A549 (cell line): ENCODE results near the gene ZNF324. TPM values are rescaled to one million over a fixed set of nuclear protein-coding genes. Genes with fewer than 3 reads are reported as not detected.

Experiments
- ATAC-seq, 2 experiments: fragments of 200-7000 bp in 1 of 2; fragments of >200 bp in 1 of 2; cut with Nextera tagmentation in 1 of 2; cut with Tn5 transposase in 1 of 2; 3 replicates each; pipeline versions ENCODE4 v1.8.0 to v1.9.1; 2018 to 2020; ENCODE audit warnings: mild to moderate bottlenecking in 1 of 2, moderate library complexity in 1 of 2
- CTCF ChIA-PET: fragments of 300-600 bp; sonication (Branson Sonifier 250); formaldehyde crosslinking; extraction: SDS; loops from one replicate; lab custom pipeline; 2021; ENCODE audit warnings: antibody characterized with exemption, inconsistent platforms; lab: Yijun Ruan, JAX
- POLR2A ChIA-PET: fragments of 350-600 bp; formaldehyde crosslinking; extraction: SDS; loops from one replicate; lab custom pipeline; 2021; ENCODE audit warnings: antibody characterized with exemption, inconsistent platforms; lab: Yijun Ruan, JAX
- DNase-seq, 2 experiments: peaks; one replicate each; pipeline versions ENCODE4 v3.0.0 to v3.0.0-alpha.2; 2011 to 2016; ENCODE audit warnings: low read depth in 1 of 2, low spot score in 1 of 2
- FAIRE-seq: peaks from 2 replicates; lab custom pipeline; 2011; peaks lifted over from hg19 to GRCh38; lab: Jason Lieb, UNC
- H3K27ac ChIP-seq, 2 experiments: fragments of >200 bp; sonication (Bioruptor Twin); formaldehyde crosslinking; 3 replicates each; pipeline ENCODE4 v1.5.1; 2016 to 2017
- H3K4me1 ChIP-seq: fragments of >200 bp; sonication (Bioruptor Twin); formaldehyde crosslinking; 3 replicates; pipeline ENCODE4 v1.6.1; 2016
- H3K4me2 ChIP-seq: fragments of >200 bp; sonication (Bioruptor Twin); formaldehyde crosslinking; 3 replicates; pipeline ENCODE4 v1.6.1; 2016
- H3K4me3 ChIP-seq: fragments of >200 bp; sonication (Bioruptor Twin); formaldehyde crosslinking; 3 replicates; pipeline ENCODE4 v1.5.1; 2016
- H3K9me3 ChIP-seq: fragments of >200 bp; sonication (Bioruptor Twin); formaldehyde crosslinking; 3 replicates; pipeline ENCODE4 v1.6.1; 2016
- BCL3 ChIP-seq: fragments of >200 bp; sonication (Bioruptor Twin); formaldehyde crosslinking; IDR thresholded peaks from 3 replicates; pipeline ENCODE4 v1.6.1; 2016
- CBX8 ChIP-seq: fragments of 200-600 bp; sonication (generic); IDR thresholded peaks from 2 replicates; pipeline ENCODE4 v1.6.1; 2016
- EHF ChIP-seq: fragments of 250-450 bp; sonication (Bioruptor Pico); IDR thresholded peaks from 2 replicates; pipeline ENCODE4 v1.5.0; 2020; ENCODE audit warnings: mild to moderate bottlenecking
- EP300 ChIP-seq, 2 experiments: fragments of >200 bp; sonication (Bioruptor Twin); formaldehyde crosslinking; IDR thresholded peaks; 2 replicates in 1 of 2; 3 replicates in 1 of 2; pipeline ENCODE4 v1.6.1; 2016 to 2017
- ESRRA ChIP-seq: fragments of 150-350 bp; IDR thresholded peaks from 2 replicates; pipeline ENCODE4 v1.6.1; 2014; ENCODE audit warnings: mild to moderate bottlenecking, low read length, borderline replicate concordance
- FOSB ChIP-seq: fragments of 250-450 bp; sonication (Bioruptor Pico); IDR thresholded peaks from 2 replicates; pipeline ENCODE4 v1.5.0; 2020; ENCODE audit warnings: mild to moderate bottlenecking, moderate library complexity
- FOSL2 ChIP-seq, 2 experiments: fragments of 450-650 bp in 1 of 2; fragments of >200 bp in 1 of 2; sonication (Bioruptor Twin) in 1 of 2; formaldehyde crosslinking; IDR thresholded peaks; 2 replicates each; pipeline versions ENCODE4 v1.5.0 to v1.6.1; 2016 to 2020; ENCODE audit warnings: mild to moderate bottlenecking in 1 of 2, moderate library complexity in 1 of 2
- HEYL ChIP-seq: fragments of 250-450 bp; sonication (Bioruptor Pico); IDR thresholded peaks from 2 replicates; pipeline ENCODE4 v1.8.0; 2021; ENCODE audit warnings: mild to moderate bottlenecking, moderate library complexity
- HOXB13 ChIP-seq: fragments of 250-450 bp; sonication (Bioruptor Pico); IDR thresholded peaks from 2 replicates; pipeline ENCODE4 v1.5.0; 2020; ENCODE audit warnings: low read depth, mild to moderate bottlenecking, moderate library complexity
- JUN ChIP-seq, 2 experiments: fragments of >200 bp; sonication (Bioruptor Twin); formaldehyde crosslinking; IDR thresholded peaks; 2 replicates in 1 of 2; 3 replicates in 1 of 2; pipeline ENCODE4 v1.6.1; 2016 to 2017
- JUNB ChIP-seq: fragments of >200 bp; sonication (Bioruptor Twin); formaldehyde crosslinking; IDR thresholded peaks from 2 replicates; pipeline ENCODE4 v1.6.1; 2016
- KDM5A ChIP-seq: fragments of 200-600 bp; sonication (generic); IDR thresholded peaks from 2 replicates; pipeline ENCODE4 v1.6.1; 2016; ENCODE audit warnings: antibody characterized with exemption, mild to moderate bottlenecking
- MAZ ChIP-seq: fragments of 150-350 bp; IDR thresholded peaks from 2 replicates; pipeline ENCODE4 v1.6.1; 2014; ENCODE audit warnings: antibody characterized with exemption, low read depth, low read length, borderline replicate concordance
- NFE2L2 ChIP-seq: fragments of 150-350 bp; conservative IDR thresholded peaks from 2 replicates; pipeline ENCODE4 v1.6.1; 2014; ENCODE audit warnings: low read length
- RAD21 ChIP-seq, 2 experiments: fragments of >200 bp in 1 of 2; sonication (Bioruptor Twin) in 1 of 2; formaldehyde crosslinking in 1 of 2; IDR thresholded peaks in 1 of 2; conservative IDR thresholded peaks in 1 of 2; 2 replicates in 1 of 2; 3 replicates in 1 of 2; pipeline ENCODE4 v1.6.1; 2012 to 2018; ENCODE audit warnings: inconsistent platforms in 1 of 2
- RFX5 ChIP-seq: fragments of 450-650 bp; IDR thresholded peaks from 2 replicates; pipeline ENCODE4 v1.7.1; 2014; ENCODE audit warnings: antibody characterized with exemption, mild to moderate bottlenecking, moderate library complexity
- RNF2 ChIP-seq: fragments of 200-600 bp; sonication (generic); IDR thresholded peaks from 2 replicates; pipeline ENCODE4 v1.6.1; 2016; ENCODE audit warnings: low read depth, mild to moderate bottlenecking, antibody characterized with exemption, moderate library complexity, borderline replicate concordance
- SREBF2 ChIP-seq: fragments of 450-650 bp; IDR thresholded peaks from 2 replicates; pipeline ENCODE4 v1.6.1; 2014; ENCODE audit warnings: mild to moderate bottlenecking, moderate library complexity
- TFCP2L1 ChIP-seq: fragments of 250-450 bp; sonication (Bioruptor Pico); IDR thresholded peaks from 2 replicates; pipeline ENCODE4 v1.5.0; 2021; ENCODE audit warnings: mild to moderate bottlenecking
- TP53 ChIP-seq: fragments of 250-450 bp; sonication (Bioruptor Pico); IDR thresholded peaks from 2 replicates; pipeline ENCODE4 v1.5.0; 2021; ENCODE audit warnings: mild to moderate bottlenecking, moderate library complexity
- USF2 ChIP-seq: fragments of 450-650 bp; IDR thresholded peaks from 2 replicates; pipeline ENCODE4 v1.6.1; 2014; ENCODE audit warnings: antibody characterized with exemption
- WGBS: methylation state at CpG from one replicate; pipeline ENCODE4 v1.1.6; 2017; ENCODE audit errors: missing lambda C conversion rate; 5-methylcytosine and 5-hydroxymethylcytosine counted together
- polyA plus RNA-seq, 4 experiments: library from polyadenylated mRNA; depleted of rRNA in 3 of 4; stranded (reverse); fragments of >200 nt; fragmentation: RNase III in 1 of 4; extraction: RNeasy Plus Mini Kit Qiagen cat#74134 plus additional on column Dnase treatment in 1 of 4; gene quantifications; 2 replicates in 3 of 4; 3 replicates in 1 of 4; pipeline ENCODE4 v1.2.3, GENCODE V29; 2011 to 2017

The ZNF324 gene
- polyA plus RNA-seq, 2 of the 4 experiments (the other 2 are of a cell fraction), result 3.0 to 6.9 TPM

GRCh38 chr19:58477871-58478270 is 11.0 kb downstream of the ZNF324 start:
- no peak for TF ChIP-seq EHF (CRISPR knock-in tag)
- TF ChIP-seq HEYL, result no peak
- TF ChIP-seq FOSL2 (IDR thresholded peaks at IDR 0.05), result no peak
- no peak for TF ChIP-seq FOSL2 (CRISPR knock-in tag; IDR thresholded peaks at IDR 0.05)
- TF ChIP-seq BCL3, result no peak
- TF ChIP-seq RNF2, result no peak
- TF ChIP-seq JUN (IDR thresholded peaks at IDR 0.05), result no peak
- TF ChIP-seq HOXB13 (CRISPR knock-in tag), result no peak
- ChIA-PET CTCF (interaction anchor here (0.9 to 5.2 kb wide), 3 partner anchors 17 to 41 kb away, joined by 3 to 39 read pairs (median 3); partner anchors contain the start of gene ZBTB45), POLR2A (no interaction called here)
- Histone ChIP-seq H3K4me2 (no peak overlapping the region), H3K4me1 (peaks cover 14% of the 10 kb centered on the region; the same call in 2 of the 3 replicates), H3K4me3 (no peak overlapping the region), H3K27ac (no peak overlapping the region), H3K9me3 (no peaks in the 10 kb centered on the region)
- whole genome bisulfite sequencing, result 100% methylated on average over 1 of the region's 1 CpG
- no peak for ATAC-seq
- DNase-seq, result no peak
- no peak for FAIRE-seq

- no peak overlapping the region for H3K27ac ChIP-seq
- POLR2A ChIA-PET, result interaction anchor here (0.6 kb wide), 1 partner anchor 80 kb away, joined by 3 read pairs; no protein-coding TSS in a partner anchor
- no peak for TF ChIP-seq ESRRA
- no peak for TF ChIP-seq USF2
- TF ChIP-seq, all 56 proteins: peak for 0
- peaks cover 14% of the 10 kb centered on the region; the same call in 2 of the 3 replicates for H3K4me1 ChIP-seq
- DNase-seq (no peak), ATAC-seq (no peak), FAIRE-seq (no peak)
- WGBS, result 94% methylated on average over 7 of the region's 7 CpGs
- H3K4me2 ChIP-seq, result no peak overlapping the region
- no peak overlapping the region for H3K4me3 ChIP-seq
- CTCF ChIA-PET, result interaction anchor here (1.0 to 5.2 kb wide), 3 partner anchors 12 to 40 kb away, joined by 3 to 39 read pairs (median 5); partner anchors contain the start of gene ZBTB45
- H3K9me3 ChIP-seq, result no peaks in the 10 kb centered on the region
Measured at GRCh38 chr19:58479303-58479702, 12.4 kb downstream of the ZNF324 start.

- ChIA-PET CTCF (interaction anchor here (0.7 to 3.2 kb wide), 5 partner anchors 10 to 109 kb away, joined by 3 to 24 read pairs (median 4); partner anchors contain the start of gene ZBTB45), POLR2A (no interaction called here)
- TF ChIP-seq KDM5A (no peak), SREBF2 (no peak), HEYL (no peak), TFCP2L1 (no peak), RAD21 (conservative IDR thresholded peaks at IDR 0.05 in 1 of 2, IDR thresholded peaks at IDR 0.05 in 1 of 2) (no peak), ESRRA (no peak), EP300 (IDR thresholded peaks at IDR 0.05) (no peak), TP53 (CRISPR knock-in tag) (no peak), MAZ (no peak), NFE2L2 (no peak), RFX5 (no peak), FOSL2 (IDR thresholded peaks at IDR 0.05) (no peak), FOSL2 (CRISPR knock-in tag; IDR thresholded peaks at IDR 0.05) (no peak), JUNB (no peak), CBX8 (no peak), BCL3 (no peak), FOSB (CRISPR knock-in tag) (no peak)
- H3K9me3 ChIP-seq, result no peaks in the 10 kb centered on the region
- H3K4me3 ChIP-seq, result no peak overlapping the region
- no peak for DNase-seq
- WGBS, result 88% methylated on average over 27 of the region's 28 CpGs
- no peak for ATAC-seq
- H3K4me1 ChIP-seq, result peaks cover 12% of the 10 kb centered on the region; the same call in 2 of the 3 replicates
- FAIRE-seq, result no peak
- no peak overlapping the region for H3K4me2 ChIP-seq
- H3K27ac ChIP-seq, result no peak overlapping the region
Measured at GRCh38 chr19:58479736-58480480, 13.0 kb downstream of the ZNF324 start.
